HG03521 (cell line): ENCODE measurements around the gene RRP36.

Experiments used
- ATAC-seq: cut with Tn5 transposase; IDR thresholded peaks from one replicate; pipeline ENCODE4 v1.9.1; 2021; ENCODE audit warnings: mild to moderate bottlenecking, moderate library complexity; ENCODE audit not compliant: unreplicated experiment

Gene RRP36

DNA sequence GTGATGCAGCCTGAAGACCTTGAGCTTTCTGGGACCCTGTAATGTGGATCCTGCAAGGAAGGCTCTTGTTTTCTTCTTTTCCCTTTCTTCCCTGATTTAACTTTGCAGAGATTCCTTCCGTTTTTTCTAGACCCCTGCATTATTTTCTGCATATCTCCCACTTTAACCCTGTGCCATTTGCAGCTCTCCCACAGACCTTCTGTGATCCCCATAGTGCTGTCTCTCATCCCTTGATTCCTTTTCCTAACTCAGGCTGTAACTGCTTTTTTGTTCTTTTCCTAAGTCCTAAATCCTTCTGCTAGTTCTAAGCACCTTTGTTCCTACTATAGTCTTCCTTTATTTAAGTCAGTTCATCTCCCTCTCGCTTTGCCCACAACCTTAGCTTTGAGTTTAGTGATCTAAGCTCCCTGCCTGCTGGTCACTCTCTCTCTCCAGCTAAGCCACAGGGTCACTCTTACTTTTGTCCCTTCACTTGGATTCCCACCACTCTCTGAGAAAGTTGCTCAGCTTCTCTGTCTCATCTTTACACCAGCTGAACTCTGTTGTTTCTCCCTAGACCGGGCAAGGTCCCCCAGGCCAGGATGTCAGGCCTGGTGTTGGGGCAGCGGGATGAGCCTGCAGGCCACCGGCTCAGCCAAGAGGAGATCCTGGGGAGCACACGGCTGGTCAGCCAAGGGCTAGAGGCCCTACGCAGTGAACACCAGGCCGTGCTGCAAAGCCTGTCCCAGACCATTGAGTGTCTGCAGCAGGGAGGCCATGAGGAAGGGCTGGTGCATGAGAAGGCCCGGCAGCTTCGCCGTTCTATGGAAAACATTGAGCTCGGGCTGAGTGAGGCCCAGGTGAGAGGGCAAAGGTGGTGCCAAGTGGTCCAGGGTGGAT lies 39.6 kb downstream of the RRP36 start:
- ATAC-seq = no peak

DNA sequence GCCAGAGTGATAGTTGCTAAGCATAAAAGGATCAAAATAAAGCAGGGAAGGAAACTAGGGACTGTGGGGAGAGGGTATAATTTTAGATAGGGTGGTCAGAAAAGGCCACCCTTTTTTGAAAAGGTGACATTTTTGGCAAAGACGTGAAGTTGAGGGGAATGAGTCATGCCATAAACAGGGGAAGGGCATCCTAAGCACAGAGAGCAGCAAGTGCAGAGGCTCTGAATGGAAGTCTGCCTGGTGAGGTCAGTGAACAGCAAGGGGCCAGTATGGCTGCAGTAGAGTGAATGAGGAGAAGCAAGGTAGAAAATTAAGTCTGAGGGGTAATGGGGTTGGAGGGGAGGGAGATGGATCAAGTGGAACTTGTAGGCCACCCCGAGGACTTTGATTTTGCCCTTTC lies 40.4 kb downstream of the RRP36 start:
- ATAC-seq = no peak

DNA sequence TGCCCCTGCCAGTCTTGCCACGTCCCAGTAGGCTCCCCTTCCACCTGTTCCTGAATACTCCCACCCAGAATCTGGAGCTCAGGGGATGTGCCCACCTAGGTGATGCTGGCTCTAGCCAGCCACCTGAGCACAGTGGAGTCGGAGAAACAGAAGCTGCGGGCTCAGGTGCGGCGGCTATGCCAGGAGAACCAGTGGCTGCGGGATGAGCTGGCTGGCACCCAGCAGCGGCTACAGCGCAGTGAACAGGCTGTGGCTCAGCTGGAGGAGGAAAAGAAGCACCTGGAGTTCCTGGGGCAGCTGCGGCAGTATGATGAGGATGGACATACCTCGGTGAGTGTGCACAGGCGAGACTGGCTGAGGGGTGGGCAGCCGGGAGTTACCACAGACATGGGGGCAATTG lies 41.4 kb downstream of the RRP36 start:
- no peak for ATAC-seq

DNA sequence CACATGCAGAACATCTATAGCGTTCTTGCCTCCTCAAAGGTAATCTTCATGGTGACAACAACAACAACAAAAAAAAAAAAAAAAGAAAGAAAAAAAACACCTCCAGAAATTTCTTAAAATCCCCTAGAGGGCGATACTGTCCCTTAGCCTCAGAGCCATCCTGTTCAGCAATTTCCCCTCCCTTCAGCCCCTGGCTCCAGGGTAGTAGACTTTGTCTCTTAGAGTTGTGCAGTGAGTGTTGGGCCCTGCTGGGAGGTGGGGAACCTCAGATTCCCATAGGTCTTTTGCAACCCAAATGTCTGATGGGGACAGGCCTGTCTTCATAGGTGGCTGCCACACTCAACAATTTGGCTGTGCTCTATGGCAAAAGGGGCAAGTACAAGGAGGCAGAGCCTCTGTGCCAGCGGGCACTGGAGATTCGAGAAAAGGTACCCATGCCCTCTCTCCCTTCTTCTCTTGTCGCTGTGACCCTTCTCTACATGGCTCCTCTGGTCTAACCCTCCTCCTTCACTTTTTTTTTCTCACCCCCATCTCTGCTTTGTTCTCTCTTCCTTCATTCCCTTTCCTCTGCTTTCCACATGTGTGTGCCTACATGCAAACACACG lies 48.7 kb downstream of the RRP36 start:
- no peak for ATAC-seq

DNA sequence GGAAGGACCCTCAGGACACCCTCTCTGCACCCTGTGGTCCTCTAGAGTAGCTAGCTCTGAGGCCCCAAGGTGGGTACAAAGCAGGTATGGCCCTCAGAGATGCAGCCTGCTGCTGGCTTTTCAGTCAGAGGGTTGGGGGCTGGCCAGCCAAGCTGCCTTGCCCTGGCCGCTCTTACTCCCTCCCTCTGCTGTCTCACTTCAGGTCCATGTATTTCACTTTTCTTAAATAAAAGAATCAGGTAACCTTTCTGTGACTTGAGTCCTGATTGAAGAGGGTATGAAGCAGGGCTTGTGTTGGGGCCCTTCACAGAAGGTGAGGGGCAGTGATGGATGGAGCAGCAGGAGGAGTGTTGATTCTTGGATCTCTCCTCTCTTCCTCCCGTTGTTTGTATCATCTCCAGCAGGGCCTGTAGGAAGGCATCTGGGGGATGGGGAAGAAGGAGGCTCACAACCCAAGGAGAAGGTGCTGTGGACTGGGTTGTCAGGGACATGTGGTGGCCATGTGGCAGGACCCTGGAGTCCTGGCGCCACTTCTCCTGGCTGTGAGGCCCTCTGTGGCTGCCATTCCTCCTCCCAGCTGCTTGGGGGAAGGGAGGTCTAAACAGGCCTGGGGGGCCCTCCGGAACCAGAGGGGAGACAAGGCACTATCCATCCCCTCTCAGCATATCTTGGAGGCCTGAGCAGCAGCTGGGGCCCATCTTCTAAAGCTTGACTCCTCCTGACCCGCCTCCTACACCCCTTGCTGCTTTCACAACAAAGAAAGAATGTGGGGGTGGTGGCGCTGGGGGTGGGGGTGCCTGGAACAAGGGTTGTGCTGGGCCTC lies 53.6 kb downstream of the RRP36 start:
- ATAC-seq = no peak

DNA sequence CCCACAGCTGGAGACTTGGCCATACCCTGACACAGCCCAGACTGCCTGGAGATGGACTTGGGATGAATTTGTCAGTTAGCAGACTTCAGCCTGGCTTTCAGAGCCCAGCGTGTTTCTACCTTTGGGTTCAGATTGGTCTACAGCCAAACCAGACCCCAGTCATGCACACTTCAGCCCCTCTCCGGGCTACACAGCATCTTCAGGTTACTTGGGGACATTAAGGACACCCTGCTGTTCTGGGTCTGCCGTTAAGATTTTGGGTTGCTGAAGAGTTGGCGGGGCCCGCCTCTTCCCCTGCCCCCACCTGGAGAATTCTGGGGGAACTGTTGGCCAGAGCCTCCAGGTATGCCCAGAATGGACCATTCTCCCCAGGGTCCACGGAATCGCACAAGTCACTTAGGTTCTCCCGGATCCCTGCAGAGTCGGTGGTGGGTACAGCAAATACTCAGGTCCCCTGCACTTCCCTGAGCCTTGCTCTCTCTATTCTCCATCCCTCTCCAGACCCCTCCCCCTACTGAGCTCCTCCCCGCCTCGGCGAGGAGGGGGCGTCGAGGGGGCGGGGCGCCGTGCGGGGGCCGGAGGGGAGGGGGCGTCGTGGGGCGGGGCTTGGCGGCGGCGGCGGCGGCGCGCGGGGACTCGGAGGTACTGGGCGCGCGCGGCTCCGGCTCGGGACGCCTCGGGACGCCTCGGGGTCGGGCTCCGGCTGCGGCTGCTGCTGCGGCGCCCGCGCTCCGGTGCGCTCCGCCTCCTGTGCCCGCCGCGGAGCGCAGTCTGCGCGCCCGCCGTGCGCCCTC lies 54.4 kb downstream of the RRP36 start, which contains the start of gene PTK7:
Gene PTK7 (plus strand): TSS at position 645 of the 794 bp plus-strand sequence. CDS start 175 bp downstream, outside the sequence.
- no peak for ATAC-seq

DNA sequence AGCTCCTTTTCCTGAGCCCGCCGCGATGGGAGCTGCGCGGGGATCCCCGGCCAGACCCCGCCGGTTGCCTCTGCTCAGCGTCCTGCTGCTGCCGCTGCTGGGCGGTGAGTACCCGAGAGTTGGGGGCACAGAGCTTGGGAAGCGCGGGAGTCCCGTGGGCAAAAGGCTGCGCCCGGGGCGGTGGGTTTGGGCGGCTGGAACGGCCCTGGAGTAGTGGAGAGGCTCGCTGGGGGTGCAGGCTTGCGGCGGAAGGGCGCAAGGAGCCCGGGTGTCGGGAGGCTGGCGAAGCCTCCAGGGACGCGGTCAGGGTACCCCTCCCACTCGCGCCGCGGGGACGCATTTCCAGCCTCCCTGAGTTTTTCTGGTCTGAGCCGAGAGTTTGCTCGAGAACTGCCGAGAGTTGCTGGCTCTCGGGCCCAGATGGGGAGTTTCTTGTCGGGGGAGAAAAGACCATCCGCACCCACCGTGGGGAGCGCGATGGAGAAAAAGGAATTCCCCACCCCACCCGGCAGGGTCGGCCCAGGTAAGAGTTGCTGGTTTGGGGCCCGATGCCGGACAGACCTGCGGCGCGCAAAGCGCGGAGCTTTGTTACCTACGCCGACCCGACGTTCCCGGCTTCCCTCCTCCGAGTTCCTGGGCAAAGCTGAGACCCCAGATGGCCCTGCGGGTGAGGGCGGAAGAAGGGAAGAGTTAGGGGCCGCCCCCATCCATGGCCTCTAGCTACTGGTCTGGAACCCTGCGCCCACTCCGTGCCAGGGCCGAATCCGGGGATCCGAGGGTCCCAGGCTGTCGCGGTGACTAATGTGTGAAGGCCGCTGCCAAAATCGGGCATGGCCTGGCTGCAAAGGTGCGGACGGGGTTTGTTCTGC lies 55.3 kb downstream of the RRP36 start:
- no peak for ATAC-seq

DNA sequence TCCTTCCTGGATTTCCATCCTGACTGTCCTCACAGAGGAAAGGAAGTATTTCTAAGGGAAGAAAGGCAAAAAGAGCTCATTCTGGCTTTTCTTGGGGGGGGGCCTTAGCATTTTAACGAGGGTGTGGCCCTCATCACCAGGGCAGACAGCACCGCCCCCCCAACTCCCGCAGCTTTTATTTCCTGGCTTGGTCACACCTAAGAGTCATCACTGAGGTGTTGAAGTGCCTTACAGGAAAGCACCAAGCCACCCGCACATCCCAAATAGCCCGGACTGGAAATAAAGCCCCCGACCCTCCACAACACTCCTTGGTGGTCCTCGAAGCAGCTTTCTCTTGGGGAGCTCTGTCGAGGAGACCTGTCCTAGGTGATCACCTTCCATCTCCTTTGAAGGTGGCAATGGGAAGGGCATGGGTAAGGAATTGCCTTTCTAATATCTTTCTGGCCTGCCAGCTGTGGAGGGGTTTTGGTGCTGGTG lies 55.9 kb downstream of the RRP36 start:
- ATAC-seq = no peak

DNA sequence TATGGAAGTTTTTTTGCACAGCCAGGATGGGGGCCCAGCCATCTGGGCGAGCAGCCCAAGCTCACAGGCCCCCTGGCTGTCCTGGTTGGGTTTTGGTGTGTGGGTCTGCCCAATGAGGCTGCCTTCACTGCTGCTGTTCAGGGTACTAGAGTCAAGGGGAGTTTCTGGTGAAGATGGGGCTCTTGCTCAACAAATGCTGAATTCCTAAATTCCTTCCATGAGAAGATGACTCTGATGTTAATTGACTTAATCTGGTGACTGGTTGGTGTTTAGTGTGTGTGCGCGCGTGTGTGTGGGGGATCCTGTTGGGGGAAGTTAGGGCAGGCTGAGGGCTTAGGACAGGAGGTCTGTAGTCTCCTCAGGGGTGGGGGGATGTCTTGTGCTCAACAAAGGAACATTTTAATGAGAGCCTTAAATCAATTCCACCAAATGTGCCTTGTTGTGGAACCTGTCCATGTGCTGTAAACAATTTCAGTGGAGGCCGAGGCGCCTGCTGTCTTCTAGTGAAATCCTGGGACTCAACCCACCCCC lies 56.6 kb downstream of the RRP36 start:
- no peak for ATAC-seq

DNA sequence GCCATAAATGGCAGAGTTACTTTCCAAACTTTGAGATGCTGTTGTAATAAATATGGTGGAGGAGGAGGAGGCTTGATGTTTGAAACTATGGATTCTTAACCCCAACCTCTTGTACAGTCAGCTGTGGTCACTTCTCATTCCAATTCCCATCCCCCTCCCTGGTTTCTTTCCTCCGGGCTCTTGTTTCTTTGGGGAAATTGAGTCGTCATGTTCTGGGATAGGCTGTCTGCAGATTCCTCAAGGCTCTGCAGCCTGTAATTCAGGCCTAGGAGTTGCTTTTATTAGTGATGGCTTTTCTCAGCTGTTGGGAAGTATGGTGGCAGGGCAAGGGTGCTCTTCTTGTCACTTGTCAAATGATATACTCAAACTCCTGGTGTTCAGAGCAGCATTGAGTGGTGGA lies 57.3 kb downstream of the RRP36 start:
- ATAC-seq = no peak
